Measurements from ENCODE around the gene VPS35L.
"Not testable (repeated sequence)": the region's sequence is repeated elsewhere in the genome, so short reads cannot be mapped to it uniquely, and the experiment has no call there.

VPS35L gene

DNA sequence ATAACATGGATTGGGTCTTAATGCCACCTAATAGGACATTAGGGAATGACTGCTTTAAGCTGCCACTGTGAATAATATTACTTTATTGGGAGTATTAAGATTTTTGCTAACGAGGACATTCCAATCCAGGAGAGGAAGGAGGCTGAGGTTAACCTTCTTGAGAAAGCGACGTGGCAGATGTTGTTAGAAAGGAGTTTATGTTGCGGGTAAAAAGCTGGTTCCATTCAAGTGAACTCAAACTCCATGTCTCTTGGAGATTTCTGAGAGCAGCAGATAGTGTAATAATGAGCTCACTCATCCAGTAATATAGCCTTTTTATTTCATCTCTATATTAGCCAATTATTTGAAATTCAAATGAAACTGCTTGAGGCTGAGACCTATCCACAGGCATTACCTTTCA, 87.0 kb downstream of the VPS35L start:
- no peaks in the 10 kb centered on the region for H3K27me3 ChIP-seq
- peaks cover 18% of the 10 kb centered on the region for H3K4me1 ChIP-seq
- no peaks in the 10 kb centered on the region for H3K36me3 ChIP-seq
- no peak overlapping the region for H3K9ac ChIP-seq
- no peaks in the 10 kb centered on the region for H3K9me3 ChIP-seq
- no peak for TF ChIP-seq Cebpa-rat (IDR thresholded peaks at IDR 0.05)
- H3K4me3 ChIP-seq, result no peak overlapping the region
- no peaks in the 10 kb centered on the region for H4K20me1 ChIP-seq
- H3K27ac ChIP-seq, result no peak overlapping the region
- H3K4me2 ChIP-seq, result no peak overlapping the region

DNA sequence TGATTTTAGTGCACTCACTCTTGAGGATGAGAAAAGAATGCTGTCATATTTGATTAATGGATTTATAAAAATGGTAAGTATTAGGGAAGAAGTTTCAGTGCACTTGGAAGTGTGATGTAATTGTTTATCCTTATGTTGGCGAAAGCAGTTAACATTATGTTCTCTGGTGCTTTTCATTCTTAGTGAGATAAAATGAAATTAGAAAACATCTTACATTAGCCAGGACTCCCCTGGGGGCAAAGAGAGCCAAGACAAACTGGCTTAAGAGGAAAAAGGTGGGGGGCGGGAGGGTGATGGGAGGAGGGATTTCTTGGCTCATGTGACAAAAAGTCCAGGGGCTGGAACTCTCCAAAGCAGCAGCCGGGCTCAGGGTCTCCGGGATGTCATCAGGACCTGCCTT, 89.4 kb downstream of the VPS35L start:
- Histone ChIP-seq H3K4me2 (no peak overlapping the region), H4K20me1 (no peaks in the 10 kb centered on the region), H3K4me1 (peaks cover 11% of the 10 kb centered on the region), H3K27me3 (no peaks in the 10 kb centered on the region), H3K27ac (no peak overlapping the region), H3K9ac (no peak overlapping the region), H3K36me3 (no peaks in the 10 kb centered on the region), H3K4me3 (no peak overlapping the region), H3K9me3 (no peaks in the 10 kb centered on the region)
- no peak for TF ChIP-seq Cebpa-rat (IDR thresholded peaks at IDR 0.05)

DNA sequence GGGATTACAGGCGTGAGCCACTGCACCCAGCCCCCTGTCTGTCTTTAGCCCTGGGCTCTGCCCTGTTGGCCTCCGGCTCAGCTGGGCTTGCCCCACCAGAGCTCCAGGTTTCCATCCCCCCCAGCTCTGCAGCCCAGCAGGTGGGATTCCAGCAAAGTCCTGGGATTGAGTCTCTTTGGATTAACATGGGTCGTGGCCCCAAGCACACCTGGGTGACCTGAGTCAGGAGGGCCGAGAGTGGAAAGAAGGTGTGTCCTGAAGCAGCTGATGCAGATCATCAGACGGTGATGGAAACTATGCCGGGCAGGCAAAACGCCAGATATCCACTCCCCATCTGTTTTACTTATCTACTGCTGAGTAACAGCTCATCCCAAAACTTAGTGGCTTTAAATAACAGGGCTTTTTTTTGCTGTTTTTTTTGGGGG, 90.1 kb downstream of the VPS35L start:
- Histone ChIP-seq H3K9me3 (no peaks in the 10 kb centered on the region), H3K9ac (no peak overlapping the region), H3K27ac (no peak overlapping the region), H3K4me2 (no peak overlapping the region), H3K36me3 (no peaks in the 10 kb centered on the region), H4K20me1 (no peaks in the 10 kb centered on the region), H3K4me1 (peaks cover 4% of the 10 kb centered on the region), H3K27me3 (no peaks in the 10 kb centered on the region), H3K4me3 (no peak overlapping the region)
- TF ChIP-seq Cebpa-rat (IDR thresholded peaks at IDR 0.05), result no peak

DNA sequence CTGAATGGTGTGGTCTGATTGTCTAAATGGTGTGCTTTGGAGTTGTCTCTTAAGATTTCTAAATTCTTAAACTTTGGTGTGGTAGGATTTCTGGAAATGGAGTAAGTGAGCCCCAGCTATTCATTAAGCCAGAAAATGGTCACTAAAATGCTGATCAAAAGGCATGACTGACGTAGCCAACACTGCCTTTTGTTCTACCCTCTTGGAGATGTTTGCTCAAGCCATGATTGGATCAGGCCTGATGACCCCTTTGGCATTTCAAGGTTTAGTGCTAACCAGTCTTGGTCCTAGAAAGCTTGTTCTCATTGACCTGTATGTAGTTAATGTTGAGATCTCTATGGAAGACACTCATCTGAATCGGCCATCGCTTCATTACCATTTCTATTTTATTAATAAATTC, 94.5 kb downstream of the VPS35L start:
- H3K4me2 ChIP-seq, result no peak overlapping the region
- peaks cover 25% of the 10 kb centered on the region for H3K36me3 ChIP-seq
- no peaks in the 10 kb centered on the region for H3K27me3 ChIP-seq
- no peaks in the 10 kb centered on the region for H3K4me1 ChIP-seq
- H4K20me1 ChIP-seq, result no peaks in the 10 kb centered on the region
- H3K9me3 ChIP-seq, result no peaks in the 10 kb centered on the region
- no peak overlapping the region for H3K4me3 ChIP-seq
- H3K9ac ChIP-seq, result no peak overlapping the region
- TF ChIP-seq Cebpa-rat (IDR thresholded peaks at IDR 0.05), result no peak
- no peak overlapping the region for H3K27ac ChIP-seq

DNA sequence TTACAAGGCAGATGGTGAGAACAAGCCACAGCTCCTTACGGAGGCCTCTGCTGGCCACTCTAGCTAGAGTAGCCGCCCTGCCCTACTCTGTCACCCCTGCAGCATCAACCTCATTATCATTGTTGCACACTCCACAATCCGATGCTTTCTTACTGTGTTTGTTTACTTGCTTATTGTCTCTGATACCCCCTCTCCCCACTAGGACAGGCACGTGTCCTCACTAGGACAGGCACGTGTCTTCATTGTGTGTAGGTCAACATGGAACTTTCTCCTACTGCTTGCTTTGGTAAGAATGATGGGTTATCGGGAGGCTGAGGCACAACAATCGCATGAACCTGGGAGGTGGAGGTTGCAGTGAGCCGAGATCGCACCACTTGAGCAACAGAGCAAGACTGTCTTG, 98.6 kb downstream of the VPS35L start:
- Histone ChIP-seq H3K9ac (no peak overlapping the region), H4K20me1 (no peaks in the 10 kb centered on the region), H3K4me3 (no peak overlapping the region), H3K36me3 (peaks cover 25% of the 10 kb centered on the region), H3K4me1 (no peaks in the 10 kb centered on the region), H3K9me3 (no peaks in the 10 kb centered on the region), H3K27ac (no peak overlapping the region), H3K27me3 (no peaks in the 10 kb centered on the region), H3K4me2 (no peak overlapping the region)
- TF ChIP-seq Cebpa-rat (IDR thresholded peaks at IDR 0.05), result no peak

DNA sequence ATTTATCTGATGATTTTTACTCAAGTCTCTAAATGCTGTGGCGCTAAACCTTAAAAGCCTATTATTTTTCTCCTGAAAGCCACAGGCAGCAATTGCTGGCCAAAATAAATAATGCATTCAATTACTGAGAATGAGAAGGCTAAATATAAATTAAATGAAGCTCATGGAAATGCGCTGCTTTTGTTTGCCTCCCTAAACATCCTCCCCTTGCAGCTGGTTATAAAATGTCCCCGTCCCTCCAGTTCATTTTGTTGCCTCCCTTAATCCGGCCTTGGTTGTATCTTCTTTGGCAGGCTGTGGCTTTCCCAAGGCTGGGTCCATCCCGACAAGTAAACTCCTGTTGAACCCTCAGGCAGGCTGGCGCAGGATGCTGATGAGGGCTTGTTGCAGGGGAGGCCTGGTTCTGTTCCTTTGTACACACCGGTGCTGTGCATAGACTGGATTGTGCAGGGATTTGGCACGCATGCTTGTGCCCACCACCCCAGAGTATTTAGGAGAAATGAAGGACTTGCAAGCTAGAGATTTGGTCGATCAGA, 99.8 kb downstream of the VPS35L start:
- H3K4me1 ChIP-seq, result no peaks in the 10 kb centered on the region
- no peaks in the 10 kb centered on the region for H4K20me1 ChIP-seq
- H3K36me3 ChIP-seq, result peaks cover 25% of the 10 kb centered on the region
- no peak overlapping the region for H3K4me2 ChIP-seq
- no peaks in the 10 kb centered on the region for H3K9me3 ChIP-seq
- H3K4me3 ChIP-seq, result no peak overlapping the region
- no peak overlapping the region for H3K9ac ChIP-seq
- no peak overlapping the region for H3K27ac ChIP-seq
- H3K27me3 ChIP-seq, result no peaks in the 10 kb centered on the region
- no peak for TF ChIP-seq Cebpa-rat (IDR thresholded peaks at IDR 0.05)

DNA sequence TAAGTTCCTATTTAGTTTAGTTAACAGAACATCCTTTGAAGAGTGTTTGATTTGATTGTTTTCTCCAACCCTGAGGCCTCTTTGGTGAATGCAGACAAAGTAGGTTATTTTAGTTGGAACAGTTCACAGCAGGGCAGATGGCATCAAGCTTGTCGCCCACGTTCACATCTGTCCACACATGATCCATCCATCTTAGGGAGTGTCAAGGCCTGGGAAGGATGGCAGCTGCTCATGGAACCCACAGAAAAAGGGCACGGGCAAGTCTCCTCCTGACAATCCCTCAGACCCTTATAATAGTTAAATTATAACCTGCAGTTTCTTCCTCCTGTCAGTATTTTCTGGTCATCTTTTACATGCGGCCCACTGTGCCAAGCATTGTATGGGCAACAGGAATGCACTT, 102.3 kb downstream of the VPS35L start:
- no peak overlapping the region for H3K4me2 ChIP-seq
- H3K4me1 ChIP-seq, result no peaks in the 10 kb centered on the region
- peaks cover 15% of the 10 kb centered on the region for H3K9me3 ChIP-seq
- no peaks in the 10 kb centered on the region for H3K27me3 ChIP-seq
- no peaks in the 10 kb centered on the region for H4K20me1 ChIP-seq
- H3K9ac ChIP-seq, result no peak overlapping the region
- no peak for TF ChIP-seq Cebpa-rat (IDR thresholded peaks at IDR 0.05)
- no peak overlapping the region for H3K27ac ChIP-seq
- no peak overlapping the region for H3K4me3 ChIP-seq
- H3K36me3 ChIP-seq, result peaks cover 27% of the 10 kb centered on the region

DNA sequence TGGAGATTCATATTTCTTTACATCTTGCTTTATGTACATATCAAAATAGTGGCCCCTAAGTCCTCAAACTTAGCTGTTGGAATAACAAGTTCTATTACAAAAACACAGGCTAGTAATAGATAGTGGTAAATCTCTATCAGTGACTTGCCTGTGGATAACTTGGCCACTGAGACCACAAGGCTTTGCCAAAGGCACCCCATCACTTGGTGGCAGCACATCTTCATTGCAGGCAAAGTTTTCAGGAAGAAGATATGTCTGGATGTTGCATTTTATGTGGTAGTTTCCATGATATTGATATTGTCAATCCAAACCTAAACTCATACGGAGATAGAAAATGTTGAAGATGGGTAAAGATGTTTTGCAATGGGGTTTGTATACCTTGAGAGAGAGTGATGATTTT, 104.1 kb downstream of the VPS35L start:
- no peak overlapping the region for H3K9ac ChIP-seq
- no peak overlapping the region for H3K4me2 ChIP-seq
- no peaks in the 10 kb centered on the region for H3K4me1 ChIP-seq
- no peaks in the 10 kb centered on the region for H4K20me1 ChIP-seq
- H3K27ac ChIP-seq, result no peak overlapping the region
- no peak for TF ChIP-seq Cebpa-rat (IDR thresholded peaks at IDR 0.05)
- peaks cover 17% of the 10 kb centered on the region for H3K9me3 ChIP-seq
- peaks cover 15% of the 10 kb centered on the region; the same call in 1 of the 2 replicates for H3K36me3 ChIP-seq
- H3K4me3 ChIP-seq, result no peak overlapping the region
- H3K27me3 ChIP-seq, result no peaks in the 10 kb centered on the region

DNA sequence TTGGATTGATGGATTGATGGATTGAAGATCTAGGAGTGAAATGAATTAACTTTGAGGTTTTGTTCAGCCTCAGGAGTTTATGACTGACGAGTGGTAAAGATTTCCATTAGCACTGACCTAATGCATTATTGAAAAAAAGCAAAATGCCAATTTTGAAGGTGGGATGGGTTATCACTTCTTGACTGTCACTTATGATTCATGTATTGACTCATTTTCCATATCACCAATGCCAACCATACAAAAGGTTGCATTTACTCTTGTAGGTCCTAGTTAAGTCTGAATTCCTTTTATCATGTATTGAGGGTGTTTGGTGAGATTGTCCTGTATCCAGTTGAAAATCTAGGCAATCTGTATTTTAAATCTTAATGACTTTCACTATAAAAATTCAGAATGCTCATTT, 104.9 kb downstream of the VPS35L start:
- H3K9ac ChIP-seq, result no peak overlapping the region
- peaks cover 15% of the 10 kb centered on the region; the same call in 1 of the 2 replicates for H3K36me3 ChIP-seq
- no peaks in the 10 kb centered on the region for H3K4me1 ChIP-seq
- peaks cover 23% of the 10 kb centered on the region for H3K9me3 ChIP-seq
- no peak overlapping the region for H3K27ac ChIP-seq
- TF ChIP-seq Cebpa-rat (IDR thresholded peaks at IDR 0.05), result no peak
- no peak overlapping the region for H3K4me2 ChIP-seq
- no peak overlapping the region for H3K4me3 ChIP-seq
- no peaks in the 10 kb centered on the region for H4K20me1 ChIP-seq
- no peaks in the 10 kb centered on the region for H3K27me3 ChIP-seq

DNA sequence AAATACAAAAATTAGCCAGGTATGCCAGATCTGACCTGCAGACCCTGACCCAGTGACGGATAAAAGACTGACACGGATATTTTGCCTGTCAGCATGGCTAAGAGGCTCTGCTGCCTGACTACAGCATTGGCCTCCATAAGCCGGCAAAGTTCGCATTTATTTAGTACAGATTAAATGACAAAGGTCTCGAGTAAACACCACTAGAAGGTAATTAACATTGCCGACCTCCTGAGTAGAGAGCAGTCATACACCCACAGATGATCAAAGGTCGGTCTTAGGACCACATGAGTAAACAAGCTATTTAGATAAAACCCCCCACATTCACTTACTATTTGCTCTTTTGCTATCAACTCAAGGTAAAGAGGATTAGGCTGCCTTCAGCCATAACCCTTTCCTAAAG, 106.8 kb downstream of the VPS35L start:
- no peaks in the 10 kb centered on the region for H3K27me3 ChIP-seq
- no peaks in the 10 kb centered on the region for H4K20me1 ChIP-seq
- H3K36me3 ChIP-seq, result peaks cover 15% of the 10 kb centered on the region; the same call in 1 of the 2 replicates
- no peak overlapping the region for H3K27ac ChIP-seq
- H3K4me2 ChIP-seq, result no peak overlapping the region
- H3K9me3 ChIP-seq, result peaks cover 23% of the 10 kb centered on the region
- no peaks in the 10 kb centered on the region for H3K4me1 ChIP-seq
- no peak for TF ChIP-seq Cebpa-rat (IDR thresholded peaks at IDR 0.05)
- no peak overlapping the region for H3K4me3 ChIP-seq
- H3K9ac ChIP-seq, result no peak overlapping the region

DNA sequence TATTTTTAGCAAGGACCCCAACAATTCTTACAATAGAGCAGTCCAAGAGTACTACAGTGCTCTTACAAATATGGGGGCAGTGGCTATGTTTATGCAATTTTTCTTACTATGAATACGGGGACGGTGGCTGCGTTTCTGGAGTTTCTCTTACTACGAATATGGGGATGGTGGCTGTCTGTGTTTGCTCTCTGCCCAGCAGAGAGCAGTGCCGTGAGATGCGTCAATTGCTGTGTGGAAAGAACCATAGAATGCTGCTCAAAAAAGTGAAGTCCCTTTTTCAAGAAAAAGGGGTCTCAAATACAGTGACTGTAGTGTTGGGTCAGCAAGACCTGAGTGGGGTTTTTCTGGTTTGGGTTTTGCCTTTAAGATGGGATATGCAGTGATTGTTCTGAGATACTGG, 108.7 kb downstream of the VPS35L start:
- no peak for TF ChIP-seq Cebpa-rat (IDR thresholded peaks at IDR 0.05)
- no peak overlapping the region for H3K4me3 ChIP-seq

DNA sequence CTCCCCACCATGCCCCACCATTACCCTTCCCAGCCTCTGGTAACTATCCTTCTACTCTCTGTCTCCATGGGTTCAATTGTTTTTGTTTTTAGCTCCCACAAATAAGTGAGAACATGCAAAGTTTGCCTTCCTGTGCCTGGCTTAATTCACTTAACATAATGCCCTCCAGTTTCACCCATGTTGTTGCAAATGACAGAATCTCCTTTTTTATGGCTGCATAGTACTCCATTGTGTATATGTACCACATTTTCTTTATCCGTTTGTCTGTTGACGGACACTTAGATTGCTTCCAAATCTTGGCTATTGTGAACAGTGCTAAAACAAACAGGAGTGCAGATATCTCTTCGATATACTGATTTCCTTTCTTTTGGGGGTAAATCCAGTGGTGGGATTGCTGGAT, 109.8 kb downstream of the VPS35L start:
- H3K4me3 ChIP-seq, H3K9ac ChIP-seq, H4K20me1 ChIP-seq, H3K4me1 ChIP-seq, H3K27ac ChIP-seq, H3K4me2 ChIP-seq, H3K27me3 ChIP-seq: not testable (repeated sequence)
- Histone ChIP-seq H3K9me3 (peaks cover 23% of the 10 kb centered on the region), H3K36me3 (peaks cover 15% of the 10 kb centered on the region; the same call in 1 of the 2 replicates)

More for the DNA sequence above, 108.7 kb downstream of the VPS35L start:
- H3K4me1 ChIP-seq, result no peaks in the 10 kb centered on the region
- H3K9me3 ChIP-seq, result peaks cover 23% of the 10 kb centered on the region
- no peaks in the 10 kb centered on the region for H4K20me1 ChIP-seq
- peaks cover 15% of the 10 kb centered on the region; the same call in 1 of the 2 replicates for H3K36me3 ChIP-seq
- H3K4me2 ChIP-seq, result no peak overlapping the region
- no peaks in the 10 kb centered on the region for H3K27me3 ChIP-seq
- H3K27ac ChIP-seq, result no peak overlapping the region
- H3K9ac ChIP-seq, result no peak overlapping the region

Measured in BLaER1 (cell line).